ENCODE measurements around the gene RNASEH2C.
"Not testable (repeated sequence)": the region's sequence is repeated elsewhere in the genome, so short reads cannot be mapped to it uniquely, and the experiment has no call there.

RNASEH2C gene

DNA sequence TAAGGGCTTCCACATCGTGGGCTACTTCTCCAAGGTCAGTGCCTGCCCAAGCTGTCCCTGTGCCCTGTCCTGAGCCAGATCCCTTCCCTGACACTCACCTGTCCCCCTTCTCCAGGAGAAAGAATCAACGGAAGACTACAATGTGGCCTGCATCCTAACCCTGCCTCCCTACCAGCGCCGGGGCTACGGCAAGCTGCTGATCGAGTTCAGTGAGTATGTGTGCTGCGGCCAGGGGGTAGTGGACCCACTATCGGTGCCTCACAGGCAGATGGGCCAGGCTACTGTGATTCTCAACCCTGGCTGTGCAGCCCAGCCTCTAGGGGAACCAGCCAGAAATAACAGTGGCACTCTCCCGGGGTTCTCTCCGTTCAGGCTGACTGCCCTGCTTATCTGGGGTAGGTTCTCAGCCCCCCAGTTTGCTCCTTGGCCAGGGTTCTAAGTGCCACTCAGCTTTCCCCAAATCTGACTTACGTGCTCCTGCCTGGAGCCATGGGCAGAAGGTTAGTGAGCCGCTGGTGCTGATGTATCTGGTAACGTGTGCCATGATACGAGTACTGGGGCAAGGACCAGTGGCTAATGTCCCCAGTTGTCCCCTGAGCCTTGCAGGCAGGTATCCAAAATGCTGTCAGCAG, 3.7 kb downstream of the RNASEH2C start:
- DNase-seq: no peak

DNA sequence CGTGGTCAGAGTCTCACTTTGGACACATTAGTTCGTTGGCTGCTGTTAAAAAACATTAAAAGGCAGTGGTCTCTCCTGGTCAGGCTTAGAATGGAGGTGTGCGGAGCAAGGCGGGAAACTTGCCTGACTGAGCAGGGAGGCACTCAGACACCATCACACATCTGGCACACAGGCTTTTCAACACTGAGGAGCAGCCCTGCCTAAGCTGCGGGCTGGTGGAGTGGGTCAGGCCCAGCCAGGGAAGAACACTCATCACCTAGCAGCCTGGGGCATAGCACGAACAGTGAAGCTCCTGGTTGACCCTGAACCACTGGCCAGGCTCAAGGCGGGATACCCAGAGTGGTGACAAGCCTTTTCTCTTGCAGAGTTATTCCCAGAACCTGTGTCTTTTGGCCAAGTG, 4.3 kb downstream of the RNASEH2C start:
- DNase-seq: no peak

DNA sequence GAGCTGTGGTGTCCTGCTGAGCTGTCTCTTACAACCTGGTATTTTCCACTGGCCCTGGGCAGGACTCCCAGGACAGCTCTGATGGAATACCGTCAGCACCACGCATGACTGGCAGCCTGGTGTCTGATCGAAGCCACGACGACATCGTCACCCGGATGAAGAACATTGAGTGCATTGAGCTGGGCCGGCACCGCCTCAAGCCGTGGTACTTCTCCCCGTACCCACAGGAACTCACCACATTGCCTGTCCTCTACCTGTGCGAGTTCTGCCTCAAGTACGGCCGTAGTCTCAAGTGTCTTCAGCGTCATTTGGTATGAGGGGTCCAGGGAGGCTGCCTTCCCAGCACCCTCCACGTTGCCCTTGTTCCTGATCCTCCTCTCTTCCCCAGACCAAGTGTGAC, 6.2 kb downstream of the RNASEH2C start:
- DNase-seq: no peak

DNA sequence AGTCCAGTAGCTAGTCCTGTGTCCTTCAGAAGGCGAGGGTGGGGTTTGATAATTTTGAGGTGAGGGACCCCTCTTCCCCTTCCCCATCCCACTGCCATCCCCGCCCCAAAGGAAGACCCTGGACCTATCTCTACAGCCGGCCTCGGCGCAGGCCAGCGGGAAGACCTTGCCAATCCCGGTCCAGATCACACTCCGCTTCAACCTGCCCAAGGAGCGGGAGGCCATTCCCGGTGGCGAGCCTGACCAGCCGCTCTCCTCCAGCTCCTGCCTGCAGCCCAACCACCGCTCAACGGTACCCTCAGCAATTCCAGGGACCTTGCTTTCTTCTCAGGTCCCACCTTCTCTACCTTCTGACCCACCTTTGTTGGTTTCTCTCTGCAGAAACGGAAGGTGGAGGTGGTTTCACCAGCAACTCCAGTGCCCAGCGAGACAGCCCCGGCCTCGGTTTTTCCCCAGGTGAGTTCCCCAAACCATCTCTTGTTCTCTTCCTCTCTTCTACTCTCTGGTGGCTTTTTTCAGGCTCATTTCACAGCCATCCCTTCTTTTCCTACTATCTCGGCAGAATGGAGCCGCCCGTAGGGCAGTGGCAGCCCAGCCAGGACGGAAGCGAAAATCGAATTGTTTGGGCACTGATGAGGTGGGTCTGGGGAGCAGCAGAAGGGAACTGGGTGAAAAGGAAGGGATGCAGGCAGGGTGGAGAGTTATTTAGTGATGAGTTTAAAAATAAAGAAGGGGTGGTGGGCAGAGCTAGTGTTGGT, 7.2 kb downstream of the RNASEH2C start:
- no peak for DNase-seq

DNA sequence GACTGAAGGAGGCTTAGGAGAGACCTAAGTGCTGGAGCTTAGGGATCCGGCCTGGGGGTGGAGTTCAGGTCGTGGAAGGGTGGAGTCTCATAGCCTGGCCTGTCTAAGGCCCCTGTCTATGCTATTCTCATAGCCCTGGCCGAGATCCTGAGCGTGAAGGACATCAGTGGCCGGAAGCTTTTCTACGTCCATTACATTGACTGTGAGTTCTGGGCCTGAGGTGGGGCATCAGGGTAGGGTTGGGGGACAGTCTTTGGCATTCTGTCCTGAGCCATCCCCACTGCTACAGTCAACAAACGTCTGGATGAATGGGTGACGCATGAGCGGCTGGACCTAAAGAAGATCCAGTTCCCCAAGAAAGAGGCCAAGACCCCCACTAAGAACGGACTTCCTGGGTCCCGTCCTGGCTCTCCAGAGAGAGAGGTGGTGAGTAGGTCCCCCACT, 7.9 kb downstream of the RNASEH2C start:
- DNase-seq: no peak

DNA sequence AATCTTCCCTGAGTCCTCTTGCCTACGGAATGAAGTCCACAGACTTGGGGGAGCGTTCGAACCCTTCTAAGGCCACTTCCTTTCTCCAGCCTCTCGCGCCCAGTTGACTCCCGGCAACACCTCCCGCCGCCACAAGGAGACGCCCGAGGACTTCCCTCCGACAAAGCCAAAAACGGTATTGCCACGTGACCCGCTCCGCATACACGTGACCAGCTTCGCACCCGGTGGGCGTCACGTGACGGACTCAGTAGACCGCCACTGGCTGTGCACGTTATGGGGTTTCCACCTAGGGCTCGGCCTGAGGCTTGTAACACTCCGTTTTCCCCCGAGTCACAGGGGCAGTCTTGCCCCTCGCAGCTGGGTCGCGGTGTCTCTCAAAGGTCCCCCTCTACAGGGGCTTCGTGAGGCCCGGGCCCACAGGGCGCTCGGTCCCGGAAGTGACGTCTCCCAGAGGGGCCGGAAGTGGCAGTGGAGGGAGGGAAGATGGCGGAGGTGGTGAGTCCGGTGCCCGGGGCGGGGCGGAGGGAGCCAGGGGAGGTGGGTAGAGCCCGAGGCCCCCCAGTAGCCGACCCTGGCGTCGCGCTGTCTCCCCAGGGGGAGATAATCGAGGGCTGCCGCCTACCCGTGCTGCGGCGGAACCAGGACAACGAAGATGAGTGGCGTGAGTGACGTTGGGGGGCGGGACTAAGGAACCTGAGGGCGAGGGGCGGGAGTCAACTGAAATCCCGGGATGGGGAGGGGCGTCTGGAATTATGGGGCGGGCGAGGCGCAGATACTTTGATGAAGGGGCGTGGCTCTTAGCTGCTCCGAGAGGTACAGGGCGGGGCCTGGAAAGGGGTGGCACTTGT, 8.6 kb downstream of the RNASEH2C start, which contains the start of gene KAT5:
Gene KAT5, plus strand, starts transcription at position 468 of the 848 bp plus-strand sequence. Its CDS starts 16 bp downstream, at position 484.
- peak; percentile 99 for DNase-seq

DNA sequence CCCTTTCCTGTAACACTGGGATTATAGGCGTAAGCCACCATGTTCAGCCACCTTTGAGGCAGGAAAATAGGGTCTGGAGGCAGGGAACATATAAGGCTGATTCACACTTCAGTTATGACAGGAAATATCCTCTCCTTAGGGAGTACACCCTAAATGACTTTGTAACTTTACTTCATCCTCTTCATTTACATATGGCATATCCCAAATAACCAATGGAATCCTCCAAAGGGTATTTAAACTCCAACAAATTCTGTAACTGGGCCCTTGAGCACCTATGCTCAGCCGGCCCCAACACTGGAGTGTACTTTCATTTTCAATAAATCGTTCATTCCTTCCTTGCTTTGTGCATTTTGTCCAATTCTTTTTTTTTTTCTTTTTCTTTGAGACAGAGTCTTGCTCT, 10.2 kb downstream of the RNASEH2C start:
- no peak for DNase-seq

DNA sequence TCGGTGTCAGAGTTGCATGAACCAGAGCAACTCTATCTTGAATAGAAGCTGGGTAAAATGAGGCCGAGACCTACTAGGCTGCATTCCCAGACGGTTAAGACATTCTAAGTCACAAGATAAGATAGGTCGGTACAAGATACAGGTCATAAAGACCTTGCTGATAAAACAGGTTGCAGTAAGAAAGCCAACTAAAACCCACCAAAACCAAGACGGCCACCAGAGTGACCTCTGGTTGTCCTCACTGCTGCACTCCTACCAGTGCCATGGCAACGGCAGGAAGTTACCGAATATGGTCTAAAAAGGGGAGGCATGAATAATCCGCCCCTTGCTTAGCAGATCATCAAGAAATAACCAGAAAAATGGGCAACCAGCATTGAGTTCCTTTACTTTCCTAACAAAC, 10.9 kb downstream of the RNASEH2C start:
- no peak for DNase-seq

DNA sequence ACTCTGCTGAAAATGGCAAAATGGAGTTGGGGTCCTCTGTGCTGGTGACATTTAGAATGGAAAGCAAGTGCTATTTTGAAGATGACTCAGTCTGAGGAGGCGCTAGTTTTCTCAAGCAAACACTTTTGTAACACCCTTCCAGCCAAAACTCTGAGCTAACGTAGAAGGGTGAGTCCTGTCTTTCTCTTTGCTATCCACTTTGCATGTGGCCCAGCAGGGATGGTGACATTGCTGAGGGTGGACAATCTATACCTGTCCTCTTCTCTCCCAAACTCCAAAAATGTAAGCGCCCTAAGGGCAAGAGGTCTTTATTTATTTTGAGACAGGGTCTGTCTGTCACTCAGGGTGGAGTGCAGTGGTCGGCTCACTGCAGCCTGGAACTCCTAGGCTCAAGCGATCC, 12.1 kb downstream of the RNASEH2C start:
- no peak for DNase-seq

DNA sequence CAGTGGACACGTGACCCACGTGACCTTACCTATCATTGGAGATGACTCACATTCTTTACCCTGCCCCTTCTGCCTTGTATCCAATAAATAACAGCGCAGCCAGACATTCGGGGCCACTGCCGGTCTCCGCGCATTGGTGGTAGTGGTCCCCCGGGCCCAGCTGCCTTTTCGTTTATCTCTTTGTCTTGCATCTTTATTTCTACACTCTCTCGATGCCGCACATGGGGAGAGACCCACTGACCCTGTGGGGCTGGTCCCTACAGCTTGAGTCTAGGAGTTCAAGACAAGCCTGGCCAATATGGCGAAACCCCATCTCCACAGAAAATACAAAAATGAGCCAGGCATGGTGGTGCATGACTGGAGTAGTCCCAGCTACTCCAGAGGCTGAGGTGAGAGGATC, 13.6 kb downstream of the RNASEH2C start:
- not testable (repeated sequence) for DNase-seq

DNA sequence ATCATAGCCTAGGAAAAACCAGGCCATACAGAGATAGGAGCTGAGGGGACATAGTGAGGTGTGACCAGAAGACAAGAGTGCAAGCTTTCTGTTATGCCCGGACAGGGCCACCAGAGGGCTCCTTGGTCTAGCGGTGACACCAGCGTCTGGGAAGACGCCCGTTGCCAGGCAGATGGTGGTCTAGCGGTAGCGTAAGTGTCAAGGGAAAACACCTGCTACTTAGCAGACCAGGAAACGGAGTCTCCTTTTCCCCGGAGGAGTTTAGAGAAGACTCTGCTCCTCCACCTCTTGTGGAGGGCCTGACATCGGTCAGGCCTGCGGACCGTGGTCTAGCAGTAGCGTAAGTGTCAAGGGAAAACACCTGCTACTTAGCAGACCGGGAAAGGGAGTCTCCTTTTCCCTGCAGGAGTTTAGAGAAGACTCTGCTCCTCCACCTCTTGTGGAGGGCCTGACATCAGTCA, 14.3 kb downstream of the RNASEH2C start:
- DNase-seq: peak; percentile 71

DNA sequence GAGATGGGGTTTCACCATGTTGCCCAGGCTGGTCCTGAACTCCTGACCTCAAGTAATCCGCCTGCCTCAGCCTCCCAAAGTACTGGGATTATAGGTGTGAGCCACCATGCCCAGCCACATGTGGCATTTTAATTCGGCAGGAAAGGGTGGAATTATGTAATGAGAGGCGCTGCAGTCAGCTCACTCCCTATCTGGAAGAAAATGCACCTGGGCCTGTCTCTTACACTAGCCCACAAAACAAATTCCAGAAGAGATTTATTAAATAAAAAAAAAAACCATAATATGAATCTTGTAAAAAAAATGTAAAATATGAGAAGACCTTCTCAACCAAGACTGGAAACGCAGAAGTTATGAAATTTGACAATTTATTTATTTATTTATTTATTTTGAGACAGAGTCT, 16.8 kb downstream of the RNASEH2C start:
- no peak for DNase-seq

DNA sequence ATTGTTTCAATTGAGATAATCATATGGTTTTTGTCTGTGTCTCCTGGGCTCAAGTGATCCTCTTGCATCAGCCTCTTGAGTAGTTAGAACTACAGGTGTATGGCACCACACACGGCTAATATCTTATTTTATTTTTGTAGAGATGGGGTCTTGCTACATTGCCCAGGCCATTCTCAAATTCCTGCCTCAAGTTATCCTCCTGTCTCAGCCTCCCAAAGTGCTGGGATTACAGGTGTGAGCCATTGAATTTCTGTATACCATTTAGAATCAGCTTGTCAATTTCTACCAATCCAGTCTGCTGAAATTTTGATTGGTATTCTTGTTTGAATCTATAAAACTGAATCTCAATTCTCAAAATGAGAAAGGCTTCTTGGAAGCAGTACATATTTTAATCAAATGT, 18.9 kb downstream of the RNASEH2C start:
- DNase-seq: no peak

DNA sequence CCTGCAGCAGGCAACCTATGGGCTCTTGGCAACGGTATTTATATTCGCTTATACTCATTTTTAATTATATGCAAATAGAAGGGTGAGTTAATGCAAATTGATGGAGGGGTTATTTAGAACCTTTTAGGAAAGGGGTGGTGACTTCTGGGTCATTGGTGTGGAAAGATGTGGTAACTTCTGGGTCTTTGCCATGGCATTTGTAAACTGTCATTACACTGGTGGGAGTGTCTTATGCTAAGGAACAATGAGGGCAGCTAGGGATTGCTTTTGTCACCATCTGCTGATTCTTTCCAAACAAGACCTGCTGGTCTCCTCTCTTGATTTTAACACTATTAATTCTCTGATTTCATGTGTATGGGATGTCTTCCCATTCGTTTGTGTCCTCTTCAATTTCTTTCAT, 20.2 kb downstream of the RNASEH2C start:
- no peak for DNase-seq

DNA sequence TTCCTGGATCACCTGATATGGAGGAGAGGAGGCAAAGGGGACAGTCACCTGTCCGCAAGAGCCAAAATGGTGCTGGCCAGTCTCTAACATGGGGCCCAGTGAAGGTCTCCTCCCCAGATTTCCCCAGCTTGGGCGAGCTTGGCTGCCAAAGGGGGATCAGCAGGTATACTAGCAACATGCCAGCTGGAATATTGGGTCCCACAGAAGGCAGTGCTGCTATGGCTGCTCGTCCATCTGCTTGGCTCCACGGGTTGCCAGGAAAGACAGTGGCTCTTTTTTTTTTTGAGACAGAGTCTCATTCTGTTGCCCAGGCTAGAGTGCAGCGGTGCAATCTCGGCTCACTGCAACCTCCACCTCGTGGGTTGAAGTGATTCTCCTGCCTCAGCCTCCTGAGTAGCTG, 21.3 kb downstream of the RNASEH2C start:
- no peak for DNase-seq

DNA sequence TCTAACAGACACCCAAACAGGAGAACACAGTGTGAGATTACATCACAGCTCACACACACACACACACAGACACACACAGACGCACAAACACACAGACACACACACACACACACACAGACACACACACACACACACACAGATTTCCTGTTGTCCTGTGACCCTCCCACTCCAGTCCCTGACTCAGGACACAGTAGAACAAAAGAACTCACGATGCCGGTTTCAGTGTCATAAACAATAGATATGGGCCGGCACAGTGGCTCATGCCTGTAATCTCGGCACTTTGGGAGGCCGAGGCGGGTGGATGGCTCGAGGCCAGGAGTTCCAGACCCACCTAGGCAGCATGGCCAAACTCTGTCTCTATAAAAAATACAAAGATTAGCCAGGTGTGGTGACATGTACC, 22.4 kb downstream of the RNASEH2C start:
- DNase-seq: no peak

DNA sequence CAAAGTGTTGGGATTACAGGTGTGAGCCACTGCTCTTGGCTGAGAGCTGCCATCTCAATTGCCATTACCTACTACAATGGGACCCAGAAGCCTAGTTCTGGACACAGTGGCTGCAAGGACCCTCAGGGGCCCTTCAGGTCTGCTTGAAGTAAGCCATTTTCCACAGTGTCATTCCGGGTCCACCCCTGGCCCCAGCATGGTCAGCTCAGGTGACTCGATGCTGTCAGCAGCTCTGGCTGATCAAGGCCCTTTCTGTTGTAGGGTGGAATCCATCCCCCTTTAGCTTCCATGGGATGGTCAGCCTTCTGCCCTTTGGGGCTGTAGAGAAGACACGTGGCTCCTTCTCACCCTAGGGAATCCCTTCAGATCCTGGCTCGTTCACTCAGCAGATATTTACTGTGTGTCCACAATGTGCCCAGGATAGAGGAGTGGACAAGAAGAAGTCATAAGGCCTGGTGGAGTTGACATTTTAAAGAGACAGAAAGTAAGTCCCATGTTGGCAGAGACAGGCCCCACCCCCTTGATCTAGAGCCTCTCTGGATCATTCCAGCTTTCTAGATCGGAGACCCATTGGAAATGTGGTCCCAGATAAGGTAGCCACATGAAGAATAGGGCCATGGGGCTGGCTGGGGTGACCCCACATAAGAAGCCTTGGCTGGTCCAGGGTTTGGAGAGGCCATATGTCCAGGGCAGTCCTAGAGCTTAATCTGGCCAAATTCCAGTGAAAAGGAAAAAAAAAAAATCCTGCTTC, 23.6 kb downstream of the RNASEH2C start:
- DNase-seq: no peak

DNA sequence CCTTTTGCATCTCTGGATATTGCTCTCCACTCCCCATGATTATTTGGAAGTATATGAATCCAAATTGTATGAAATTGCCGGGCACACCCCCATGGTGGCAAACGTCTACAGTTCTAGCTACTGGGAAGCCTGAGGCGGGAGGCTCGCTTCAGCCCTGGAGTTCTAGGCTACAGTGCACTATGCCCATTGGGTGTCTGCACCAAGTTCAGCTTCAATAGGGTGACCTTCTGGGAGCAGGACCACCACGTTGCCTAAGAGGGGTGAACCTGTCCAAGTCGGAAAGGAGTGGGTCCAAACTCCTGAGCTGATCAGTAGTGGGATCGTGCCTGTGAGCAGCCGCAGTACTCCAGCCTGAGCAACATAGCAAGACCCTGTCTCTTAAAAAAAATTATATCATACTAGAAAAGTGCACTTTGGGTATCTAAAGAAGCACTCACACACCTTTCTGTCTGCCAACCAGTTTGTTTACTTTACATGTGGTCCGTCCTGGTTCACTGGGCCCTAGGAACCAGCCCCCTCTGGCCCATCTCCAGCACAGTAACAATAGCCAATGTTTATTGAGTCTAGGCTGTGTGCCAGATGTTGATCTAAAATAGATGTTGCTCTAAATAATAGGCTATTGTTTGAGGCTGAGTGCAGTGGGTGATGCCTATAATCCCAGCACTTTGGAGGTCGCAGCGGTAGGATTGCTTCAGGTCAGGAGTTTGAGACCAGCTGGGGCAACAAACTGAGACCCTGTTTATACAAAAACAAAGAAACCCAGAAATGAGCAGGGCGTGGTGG, 24.9 kb downstream of the RNASEH2C start:
- peak; percentile 100 for DNase-seq

DNA sequence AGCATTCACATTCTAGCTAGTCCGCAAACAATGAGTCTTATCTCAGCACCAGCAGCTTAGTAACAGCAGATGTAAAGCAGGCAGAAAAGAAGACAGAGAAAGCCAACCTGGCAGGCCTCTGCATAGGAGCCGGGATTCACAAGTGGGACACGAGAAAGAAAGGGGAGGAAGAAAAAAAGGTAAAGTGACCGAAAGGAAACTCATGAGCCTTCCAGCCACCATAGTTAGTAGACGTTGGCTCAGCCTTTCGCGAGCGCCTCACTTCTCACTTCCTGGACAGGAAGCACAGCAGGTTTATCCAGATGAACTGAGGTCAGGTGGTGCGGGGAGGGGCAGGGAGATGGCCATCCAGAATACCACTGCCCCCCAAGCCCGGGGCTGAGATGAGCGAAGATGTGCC, 28.2 kb downstream of the RNASEH2C start:
- DNase-seq: no peak

DNA sequence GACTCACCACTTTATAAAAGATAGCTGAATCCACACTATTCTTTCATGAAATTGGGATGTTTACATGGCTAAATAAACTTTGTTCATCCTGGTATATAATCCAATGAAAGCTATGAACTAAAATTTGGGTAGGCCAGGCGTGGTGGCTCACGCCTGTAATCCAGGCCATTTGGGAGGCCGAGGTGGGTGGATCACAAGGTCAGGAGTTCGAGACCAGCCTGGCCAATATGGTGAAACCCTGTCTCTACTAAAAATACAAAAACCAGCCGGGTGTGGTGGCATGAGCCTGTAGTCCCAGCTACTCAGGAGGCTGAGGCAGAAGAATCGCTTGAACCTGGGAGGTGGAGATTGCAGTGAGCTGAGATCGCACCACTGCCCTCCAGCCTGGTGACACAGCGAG, 28.8 kb downstream of the RNASEH2C start:
- DNase-seq: not testable (repeated sequence)

DNA sequence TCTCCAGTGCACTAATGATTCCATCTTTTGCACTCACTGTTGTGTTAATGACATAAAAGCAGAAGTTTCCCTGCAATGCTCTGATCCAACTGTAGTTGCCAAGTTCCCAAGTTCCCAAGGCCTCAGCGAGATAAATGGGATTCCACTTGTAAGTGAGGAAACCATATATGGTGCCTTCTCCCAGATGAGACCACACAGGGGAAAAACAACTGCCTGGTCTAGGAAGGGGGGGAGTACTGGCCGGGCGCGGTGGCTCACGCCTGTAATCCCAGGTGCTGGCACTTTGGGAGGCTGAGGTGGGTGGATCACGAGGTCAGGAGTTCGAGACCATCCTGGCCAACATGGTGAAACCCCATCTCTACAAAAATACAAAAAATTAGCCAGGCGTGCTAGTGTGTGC, 34.6 kb downstream of the RNASEH2C start:
- no peak for DNase-seq

DNA sequence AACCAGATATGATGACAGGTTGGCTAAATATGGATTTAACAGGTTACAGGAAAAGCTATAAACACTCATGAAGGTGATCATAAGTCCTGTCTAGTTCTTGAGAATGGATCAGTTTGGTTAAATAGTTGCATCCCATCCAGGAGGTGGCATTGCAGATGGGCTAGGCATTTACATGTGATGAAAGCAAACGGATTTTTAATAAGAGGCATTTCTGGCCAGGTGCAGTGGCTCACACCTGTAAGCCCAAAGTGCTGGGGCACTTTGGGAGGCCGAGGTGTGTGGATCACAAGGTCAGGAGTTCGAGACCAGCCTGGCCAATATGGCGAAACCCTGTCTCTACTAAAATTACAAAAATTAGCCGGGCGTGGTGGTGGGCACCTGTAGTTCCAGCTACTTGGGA, 37.1 kb downstream of the RNASEH2C start:
- DNase-seq: not testable (repeated sequence)
